ENCODE measurements around the gene RERE.

The RERE gene

GRCh38 chr1:8330271-8331125 is 486.9 kb downstream of the RERE start:
- no peaks in the 10 kb centered on the region for H3K36me3 ChIP-seq
- no peaks in the 10 kb centered on the region for H3K4me1 ChIP-seq
- no peak for TF ChIP-seq CTCF (IDR thresholded peaks at IDR 0.05; ENCODE audit: low read depth, low read length)
- no peak for DNase-seq
- H3K9me3 ChIP-seq, result no peaks in the 10 kb centered on the region
- no peak overlapping the region for H3K4me3 ChIP-seq (ENCODE audit: low read depth, low read length)
- H3K27me3 ChIP-seq, result no peaks in the 10 kb centered on the region

GRCh38 chr1:8329858-8330257 is 487.6 kb downstream of the RERE start:
- Histone ChIP-seq H3K4me1 (no peaks in the 10 kb centered on the region), H3K36me3 (no peaks in the 10 kb centered on the region), H3K4me3 (ENCODE audit: low read depth, low read length) (no peak overlapping the region), H3K9me3 (no peaks in the 10 kb centered on the region), H3K27me3 (no peaks in the 10 kb centered on the region)
- no peak for TF ChIP-seq CTCF (IDR thresholded peaks at IDR 0.05; ENCODE audit: low read depth, low read length)
- no peak for DNase-seq

GRCh38 chr1:8329439-8329838 is 488.0 kb downstream of the RERE start:
- Histone ChIP-seq H3K4me3 (ENCODE audit: low read depth, low read length) (no peak overlapping the region), H3K36me3 (no peaks in the 10 kb centered on the region), H3K4me1 (no peaks in the 10 kb centered on the region), H3K9me3 (no peaks in the 10 kb centered on the region), H3K27me3 (no peaks in the 10 kb centered on the region)
- DNase-seq, result peak; percentile 20
- TF ChIP-seq CTCF (IDR thresholded peaks at IDR 0.05; ENCODE audit: low read depth, low read length), result no peak

- Histone ChIP-seq H3K4me1 (no peaks in the 10 kb centered on the region), H3K27me3 (no peaks in the 10 kb centered on the region), H3K36me3 (no peaks in the 10 kb centered on the region), H3K9me3 (no peaks in the 10 kb centered on the region), H3K4me3 (ENCODE audit: low read depth, low read length) (no peak overlapping the region)
- DNase-seq, result no peak
- no peak for TF ChIP-seq CTCF (IDR thresholded peaks at IDR 0.05; ENCODE audit: low read depth, low read length)
These were observed 489.2 kb downstream of the RERE start for GRCh38 chr1:8328271-8328670.

- Histone ChIP-seq H3K4me1 (no peaks in the 10 kb centered on the region), H3K9me3 (no peaks in the 10 kb centered on the region), H3K27me3 (no peaks in the 10 kb centered on the region), H3K4me3 (ENCODE audit: low read depth, low read length) (no peak overlapping the region), H3K36me3 (no peaks in the 10 kb centered on the region)
- no peak for DNase-seq
- TF ChIP-seq CTCF (IDR thresholded peaks at IDR 0.05; ENCODE audit: low read depth, low read length), result no peak
These were observed 491.2 kb downstream of the RERE start for GRCh38 chr1:8326265-8326664.

GRCh38 chr1:8325771-8326170 is 491.7 kb downstream of the RERE start:
- Histone ChIP-seq H3K4me3 (ENCODE audit: low read depth, low read length) (no peak overlapping the region), H3K36me3 (no peaks in the 10 kb centered on the region), H3K4me1 (no peaks in the 10 kb centered on the region), H3K27me3 (no peaks in the 10 kb centered on the region), H3K9me3 (no peaks in the 10 kb centered on the region)
- no peak for DNase-seq
- no peak for TF ChIP-seq CTCF (IDR thresholded peaks at IDR 0.05; ENCODE audit: low read depth, low read length)
